SU-DHL-6 (cell line): Measurements from ENCODE around the gene ACTMAP.

Experiments used
- CTCF ChIP-seq: fragments of 200-600 bp; sonication (generic); IDR thresholded peaks from one replicate; pipeline ENCODE4 v1.5.1; 2017; ENCODE audit warnings: antibody characterized with exemption, mild to moderate bottlenecking, low read length, moderate library complexity; ENCODE audit not compliant: insufficient read depth, poor library complexity, severe bottlenecking
- EZH2phosphoT487 ChIP-seq: fragments of 200-600 bp; sonication (generic), shearing (Covaris generic); conservative IDR thresholded peaks from 2 replicates; pipeline ENCODE4 v1.6.1; 2018; ENCODE audit warnings: mild to moderate bottlenecking, antibody characterized with exemption, low read length, moderate library complexity, mixed read lengths

DNA sequence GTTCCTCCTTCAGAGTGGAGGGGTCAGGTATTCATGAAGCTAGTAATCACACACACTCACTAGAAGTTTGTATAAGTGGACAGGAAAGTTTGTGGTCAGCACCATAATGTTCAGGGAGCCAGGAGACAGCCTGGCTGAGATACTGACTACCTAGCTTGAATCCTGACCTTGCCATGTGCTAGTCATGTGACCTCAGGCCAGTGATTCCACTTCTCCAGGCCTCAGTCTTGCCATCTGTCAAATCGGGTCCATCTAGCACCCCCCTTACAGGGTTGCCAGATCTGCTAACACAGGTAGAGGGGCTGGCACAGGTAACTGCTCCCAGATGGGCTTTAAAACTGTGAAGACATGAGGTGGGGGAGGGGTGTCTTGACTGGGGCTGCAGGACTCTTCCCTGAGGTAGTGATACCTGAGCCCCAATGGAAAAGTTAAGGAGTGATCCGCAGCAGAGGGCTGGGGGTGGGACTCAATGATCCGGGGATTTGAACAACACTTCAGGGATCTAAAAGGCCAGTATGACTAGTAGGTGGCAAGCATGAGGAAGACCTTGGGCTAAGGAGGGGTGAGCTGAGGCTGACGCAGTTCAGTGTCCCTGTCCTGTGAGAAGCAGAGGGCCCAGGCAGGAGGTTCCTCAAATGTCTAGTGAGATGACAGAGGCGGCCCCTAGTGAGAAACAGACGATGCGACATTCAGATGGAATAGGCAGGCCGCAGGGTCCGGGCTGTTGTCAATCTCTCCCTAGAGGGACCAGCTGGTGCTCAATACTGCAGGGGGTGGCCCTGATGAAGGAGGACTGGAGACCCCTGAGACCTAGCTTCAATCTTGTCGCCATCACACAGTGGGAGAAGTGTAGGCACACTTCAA is 8.5 kb downstream of the ACTMAP start:
- TF ChIP-seq CTCF (no peak), EZH2phosphoT487 (no peak)
